ENCODE results near the gene PRKG2. TPM values are rescaled to one million over a fixed set of nuclear protein-coding genes. Genes with fewer than 3 reads are reported as not detected.

PRKG2 gene
- total RNA-seq, 4 donors from 2014 or later, result 7.3 to 11.2 (median 8.8) TPM

GRCh38 chr4:81038636-81039350, 176.2 kb downstream of the PRKG2 start:
- Histone ChIP-seq H3K27me3 (no peaks in the 10 kb centered on the region), H3K36me3 (no peaks in the 10 kb centered on the region), H3K4me3 (no peak overlapping the region), H3K4me1 (peaks cover 0 to 26% (median 16%) of the 10 kb centered on the region in 4 donors), H3K9me3 (no peaks in the 10 kb centered on the region), H3K27ac (replicated peaks in 1 of 4) (peak overlapping the region in 2 of 4 donors; percentile 13 to 23)
- intact Hi-C loops (cut with DNase I), result no loop called here
- DNase-seq (ENCODE audit: extremely low spot score), result no peak
- TF ChIP-seq EP300 (IDR thresholded peaks at IDR 0.05), result no peak
- TF ChIP-seq, protein P1, sequence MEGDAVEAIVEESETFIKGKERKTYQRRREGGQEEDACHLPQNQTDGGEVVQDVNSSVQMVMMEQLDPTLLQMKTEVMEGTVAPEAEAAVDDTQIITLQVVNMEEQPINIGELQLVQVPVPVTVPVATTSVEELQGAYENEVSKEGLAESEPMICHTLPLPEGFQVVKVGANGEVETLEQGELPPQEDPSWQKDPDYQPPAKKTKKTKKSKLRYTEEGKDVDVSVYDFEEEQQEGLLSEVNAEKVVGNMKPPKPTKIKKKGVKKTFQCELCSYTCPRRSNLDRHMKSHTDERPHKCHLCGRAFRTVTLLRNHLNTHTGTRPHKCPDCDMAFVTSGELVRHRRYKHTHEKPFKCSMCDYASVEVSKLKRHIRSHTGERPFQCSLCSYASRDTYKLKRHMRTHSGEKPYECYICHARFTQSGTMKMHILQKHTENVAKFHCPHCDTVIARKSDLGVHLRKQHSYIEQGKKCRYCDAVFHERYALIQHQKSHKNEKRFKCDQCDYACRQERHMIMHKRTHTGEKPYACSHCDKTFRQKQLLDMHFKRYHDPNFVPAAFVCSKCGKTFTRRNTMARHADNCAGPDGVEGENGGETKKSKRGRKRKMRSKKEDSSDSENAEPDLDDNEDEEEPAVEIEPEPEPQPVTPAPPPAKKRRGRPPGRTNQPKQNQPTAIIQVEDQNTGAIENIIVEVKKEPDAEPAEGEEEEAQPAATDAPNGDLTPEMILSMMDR (IDR thresholded peaks at IDR 0.05), result no peak
- TF ChIP-seq POLR2AphosphoS5 (IDR thresholded peaks at IDR 0.05), result no peak
- TF ChIP-seq POLR2A (IDR thresholded peaks at IDR 0.05; ENCODE audit: low read depth), result no peak
- WGBS, result 53% methylated on average over 1 of the region's 1 CpG

Other genes starting within 250 kb of the PRKG2 start
- gene BMP3, start 184.5 kb downstream of the PRKG2 start, total RNA-seq, result 10 to 100 TPM; 15.7 to 23.8 (median 18.0) TPM